Measurements from ENCODE around the gene DHX35.

Gene DHX35

GRCh38 chr20:38962044-38962927 lies at the start of gene DHX35:
Gene DHX35 (plus strand): TSS chr20:38962344. CDS start chr20:38962368, 24 bp downstream.
- DNase-seq (ENCODE audit: low spot score), result peak; percentile 100

GRCh38 chr20:38915355-38915754 lies 46.8 kb upstream of the DHX35 start:
- no peak for DNase-seq (ENCODE audit: low spot score)

GRCh38 chr20:38917657-38918056 lies 44.5 kb upstream of the DHX35 start:
- no peak for DNase-seq (ENCODE audit: low spot score)

- DNase-seq (ENCODE audit: low spot score), result no peak
Measured at GRCh38 chr20:38918172-38918571, 44.0 kb upstream of the DHX35 start.

- DNase-seq (ENCODE audit: low spot score), result no peak
Measured at GRCh38 chr20:38919683-38920082, 42.5 kb upstream of the DHX35 start.

- DNase-seq (ENCODE audit: low spot score), result no peak
Measured at GRCh38 chr20:38920411-38920810, 41.7 kb upstream of the DHX35 start.

GRCh38 chr20:38920851-38921250 lies 41.3 kb upstream of the DHX35 start:
- no peak for DNase-seq (ENCODE audit: low spot score)

- DNase-seq (ENCODE audit: low spot score), result no peak
Measured at GRCh38 chr20:38924718-38925117, 37.4 kb upstream of the DHX35 start.

GRCh38 chr20:38926142-38926933 lies 35.8 kb upstream of the DHX35 start, which contains the start of gene FAM83D:
Gene FAM83D (plus strand): TSS chr20:38926417. CDS start chr20:38926443, 26 bp downstream.
- DNase-seq (ENCODE audit: low spot score), result peak; percentile 100

- DNase-seq (ENCODE audit: low spot score), result peak; percentile 16
Measured at GRCh38 chr20:38926934-38927616, 35.1 kb upstream of the DHX35 start.

- no peak for DNase-seq (ENCODE audit: low spot score)
Measured at GRCh38 chr20:38927902-38928578, 34.1 kb upstream of the DHX35 start.

GRCh38 chr20:38930242-38930569 lies 31.9 kb upstream of the DHX35 start:
- no peak for DNase-seq (ENCODE audit: low spot score)

GRCh38 chr20:38931984-38932383 lies 30.2 kb upstream of the DHX35 start:
- no peak for DNase-seq (ENCODE audit: low spot score)

- DNase-seq (ENCODE audit: low spot score), result no peak
Measured at GRCh38 chr20:38932457-38933120, 29.6 kb upstream of the DHX35 start.

GRCh38 chr20:38934530-38934929 lies 27.6 kb upstream of the DHX35 start:
- DNase-seq (ENCODE audit: low spot score), result no peak

- peak; percentile 35 for DNase-seq (ENCODE audit: low spot score)
Measured at GRCh38 chr20:38935285-38935684, 26.9 kb upstream of the DHX35 start.

- no peak for DNase-seq (ENCODE audit: low spot score)
Measured at GRCh38 chr20:38935967-38936407, 26.2 kb upstream of the DHX35 start.

- no peak for DNase-seq (ENCODE audit: low spot score)
Measured at GRCh38 chr20:38937000-38937399, 25.1 kb upstream of the DHX35 start.

- no peak for DNase-seq (ENCODE audit: low spot score)
Measured at GRCh38 chr20:38937978-38938473, 24.1 kb upstream of the DHX35 start.

- DNase-seq (ENCODE audit: low spot score), result no peak
Measured at GRCh38 chr20:38939686-38940085, 22.5 kb upstream of the DHX35 start.

- DNase-seq (ENCODE audit: low spot score), result no peak
Measured at GRCh38 chr20:38940644-38941043, 21.5 kb upstream of the DHX35 start.

Measured in AG08395 (cell line).